Measurements from ENCODE around the gene ITFG2.
"Not testable (repeated sequence)": the region's sequence is repeated elsewhere in the genome, so short reads cannot be mapped to it uniquely, and the experiment has no call there.

ITFG2 gene

DNA sequence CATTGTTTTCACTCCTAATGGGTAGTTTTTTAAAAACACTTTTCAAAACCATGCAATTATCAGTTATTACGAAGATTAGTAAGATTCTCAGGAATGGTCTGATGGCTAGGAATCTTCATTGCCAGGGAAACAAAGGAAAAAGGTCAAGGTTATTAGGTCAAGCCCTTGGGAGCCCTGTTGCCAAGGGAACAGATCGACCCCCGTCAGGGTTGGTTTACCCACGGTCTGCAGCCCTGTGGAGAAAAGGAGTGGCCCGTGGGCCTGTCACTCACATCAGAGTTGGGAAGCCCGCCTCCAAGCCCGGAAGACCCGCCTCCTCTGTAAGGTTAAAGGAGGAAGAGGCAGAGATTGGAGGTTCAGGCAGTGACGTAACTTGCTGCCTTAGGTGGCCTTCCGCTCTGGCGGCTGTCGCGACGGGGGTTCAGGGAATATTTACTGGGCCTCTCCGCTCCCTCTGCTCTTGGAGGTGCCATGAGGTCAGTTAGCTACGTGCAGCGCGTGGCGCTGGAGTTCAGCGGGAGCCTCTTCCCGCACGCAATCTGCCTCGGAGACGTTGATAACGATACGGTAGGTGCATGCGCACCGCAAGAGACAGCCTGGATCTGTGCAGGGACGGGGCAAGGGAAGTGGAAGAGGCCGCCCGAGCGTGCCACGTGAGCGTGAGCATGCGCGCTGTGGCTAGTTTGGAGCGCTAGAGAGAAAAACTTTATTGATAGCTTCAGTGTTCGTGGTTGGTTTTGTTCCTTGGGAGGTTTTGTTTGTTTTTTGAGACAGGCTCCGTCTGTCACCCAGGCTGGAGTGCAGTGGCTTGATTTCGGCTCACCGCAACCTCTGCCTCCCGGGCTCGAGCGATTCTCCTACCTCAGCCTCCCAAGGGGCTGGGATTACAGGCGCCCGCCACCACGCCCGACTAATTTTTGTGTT, at the start of gene ITFG2:
ITFG2 (plus strand) TSS at position 379 of the 924 bp plus-strand sequence; CDS start at position 472, 93 bp downstream.
- DNase-seq, result peak; percentile 96 to 98

DNA sequence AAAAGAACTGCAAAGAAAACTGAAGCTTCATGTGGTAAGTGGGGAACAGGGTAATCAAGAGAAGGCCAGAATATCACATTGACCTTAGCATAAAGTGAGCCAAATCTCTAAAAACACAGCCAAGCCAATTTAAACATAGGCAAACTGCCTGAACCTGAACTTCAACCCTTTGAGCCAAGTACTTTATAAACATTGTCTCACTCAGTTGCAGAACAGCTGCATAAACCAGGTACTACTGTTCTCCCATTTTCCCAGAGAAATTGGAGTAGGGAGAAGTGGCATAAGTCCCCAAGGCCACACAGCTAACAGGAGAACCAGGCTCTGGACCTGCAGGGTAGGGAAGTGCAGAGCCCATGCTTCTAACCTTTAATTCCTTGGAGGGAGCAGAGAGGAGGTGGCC, 48.1 kb upstream of the ITFG2 start:
- DNase-seq, result no peak

DNA sequence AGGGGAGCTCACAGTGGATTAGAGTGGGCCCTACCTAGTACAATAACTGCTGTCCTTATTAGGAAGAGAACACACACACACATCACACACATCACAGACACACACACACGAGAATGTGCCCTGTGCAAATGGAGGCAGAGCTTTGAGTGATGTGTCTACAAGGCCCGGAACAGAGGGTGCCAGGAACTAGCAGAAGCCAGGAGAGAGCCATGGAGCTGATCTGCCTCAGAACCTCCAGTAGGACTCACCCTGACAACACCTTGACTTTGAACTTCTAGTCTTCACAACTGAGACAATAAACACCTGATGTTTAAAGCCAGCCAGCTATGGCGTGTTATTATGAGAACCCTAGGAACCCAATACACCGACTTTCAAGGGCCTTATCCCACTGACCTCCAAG, 47.4 kb upstream of the ITFG2 start:
- DNase-seq, result no peak

DNA sequence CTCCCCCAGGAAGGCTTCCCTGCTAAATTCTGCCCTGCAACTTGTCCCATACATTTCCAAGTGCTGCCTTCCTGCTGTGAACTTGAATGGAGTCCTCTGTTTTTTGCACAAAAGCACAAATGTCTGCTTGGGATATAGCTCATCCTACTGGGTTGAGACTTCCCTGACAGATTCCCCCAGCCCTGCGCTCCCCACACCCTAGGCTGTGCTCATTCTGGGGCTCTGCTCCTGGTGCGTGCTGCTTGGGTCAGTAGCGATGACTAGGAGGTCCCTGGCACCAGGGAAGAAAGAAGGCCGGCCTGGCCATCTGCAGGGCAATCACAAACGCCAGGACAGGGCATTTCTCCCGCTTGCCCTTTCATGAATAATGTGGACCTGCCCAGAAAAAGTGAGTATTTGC, 46.9 kb upstream of the ITFG2 start:
- DNase-seq, result no peak

DNA sequence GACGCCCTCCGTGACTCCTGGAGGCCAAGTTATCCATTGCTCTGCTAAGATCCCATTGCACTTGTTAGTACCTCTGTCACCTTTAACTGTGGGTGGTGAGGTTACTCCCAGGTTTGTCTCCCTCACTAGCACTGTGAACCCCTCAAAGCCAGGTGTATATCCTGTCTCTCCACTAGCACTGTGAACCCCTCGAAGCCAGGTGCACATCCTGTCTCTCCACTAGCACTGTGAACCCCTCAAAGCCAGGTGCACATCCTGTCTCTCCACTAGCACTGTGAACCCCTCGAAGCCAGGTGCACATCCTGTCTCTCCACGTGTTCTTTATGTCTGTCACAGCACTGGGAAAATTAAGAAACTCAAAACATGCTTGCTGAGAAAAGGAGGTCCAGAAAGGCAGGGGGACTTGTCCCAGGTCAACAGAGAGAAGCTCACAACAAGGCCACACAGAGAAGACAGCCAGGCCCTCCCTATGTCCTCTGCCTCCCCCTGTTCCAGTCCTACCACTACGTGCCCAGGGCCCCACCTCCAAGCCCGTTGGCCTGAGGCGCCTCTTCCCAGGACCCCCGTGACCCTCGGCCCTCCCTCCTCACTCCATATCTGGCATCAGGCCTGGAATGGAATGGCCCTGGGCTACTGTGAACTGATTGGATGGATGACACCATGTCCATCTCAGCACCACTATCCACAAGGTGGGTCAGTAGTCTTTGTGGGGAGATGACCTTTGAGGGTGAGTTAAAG, 44.1 kb upstream of the ITFG2 start:
- DNase-seq, result no peak

DNA sequence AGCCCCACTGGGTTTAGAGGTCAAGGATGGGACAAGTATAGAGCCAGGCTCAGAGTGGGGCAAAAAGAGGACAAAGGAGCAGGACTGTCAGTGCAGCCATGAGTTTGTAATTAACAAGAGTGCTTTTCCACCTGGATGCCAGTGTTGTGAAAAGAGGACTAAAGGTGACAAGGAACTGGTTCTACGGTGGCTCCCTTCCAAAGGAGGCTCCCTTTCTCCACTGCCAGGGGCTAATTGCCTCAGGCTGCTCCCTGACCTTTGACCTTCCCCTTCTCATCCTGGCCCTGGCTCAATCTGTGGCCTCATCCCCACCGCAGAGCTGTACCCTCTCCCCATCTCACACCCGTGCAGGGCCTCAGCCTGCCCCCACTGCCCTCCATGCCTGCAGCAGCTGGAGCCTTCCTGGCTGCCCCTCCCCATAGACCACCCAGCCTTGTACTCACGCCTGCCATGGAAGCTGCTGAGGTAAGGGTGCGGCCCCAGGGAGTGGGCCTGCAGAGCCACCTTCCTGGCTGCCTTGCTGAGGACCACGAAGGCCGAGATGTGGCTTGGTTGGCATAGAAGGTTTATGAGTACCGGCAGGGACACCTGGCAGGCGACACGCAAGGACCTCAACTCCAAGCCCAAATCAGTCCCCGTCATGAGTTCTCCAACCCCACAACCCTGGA, 42.5 kb upstream of the ITFG2 start:
- DNase-seq, result no peak

DNA sequence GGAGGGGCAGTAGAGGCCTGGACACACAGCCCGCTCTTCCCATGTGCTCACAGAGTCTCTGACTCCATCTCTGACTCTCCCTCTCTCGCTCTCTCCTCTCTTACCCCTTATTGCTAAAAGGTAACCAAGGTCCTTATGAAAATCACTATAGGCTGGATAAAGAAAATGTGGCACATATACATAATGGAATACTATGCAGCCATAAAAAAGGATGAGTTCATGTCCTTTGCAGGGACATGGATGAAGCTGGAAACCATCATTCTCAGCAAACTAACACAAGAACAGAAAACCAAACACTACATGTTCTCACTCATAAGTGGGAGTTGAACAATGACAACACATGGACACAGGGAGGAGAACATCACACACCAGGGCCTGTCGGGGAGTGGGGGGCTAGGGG, 41.9 kb upstream of the ITFG2 start:
- DNase-seq, result not testable (repeated sequence)

DNA sequence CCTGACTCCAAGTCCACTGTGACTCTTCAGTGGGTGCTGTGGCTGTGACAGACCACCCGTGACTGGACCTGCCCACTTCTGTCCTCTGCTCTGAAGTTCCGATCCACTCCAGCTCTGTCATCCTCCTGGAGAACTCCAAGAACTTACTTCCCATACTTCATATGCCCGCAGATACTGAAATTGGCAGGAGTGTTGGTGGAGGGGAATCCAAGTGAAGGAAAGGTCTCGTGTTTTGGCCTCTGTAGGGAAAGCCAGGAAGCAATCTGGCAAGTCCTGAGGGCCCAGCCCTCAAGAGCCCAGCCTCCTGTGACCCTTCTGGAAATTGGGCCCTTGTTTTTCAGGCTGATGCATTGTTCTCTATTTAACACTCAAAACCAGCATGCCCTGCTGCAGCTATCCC, 40.1 kb upstream of the ITFG2 start:
- no peak for DNase-seq

DNA sequence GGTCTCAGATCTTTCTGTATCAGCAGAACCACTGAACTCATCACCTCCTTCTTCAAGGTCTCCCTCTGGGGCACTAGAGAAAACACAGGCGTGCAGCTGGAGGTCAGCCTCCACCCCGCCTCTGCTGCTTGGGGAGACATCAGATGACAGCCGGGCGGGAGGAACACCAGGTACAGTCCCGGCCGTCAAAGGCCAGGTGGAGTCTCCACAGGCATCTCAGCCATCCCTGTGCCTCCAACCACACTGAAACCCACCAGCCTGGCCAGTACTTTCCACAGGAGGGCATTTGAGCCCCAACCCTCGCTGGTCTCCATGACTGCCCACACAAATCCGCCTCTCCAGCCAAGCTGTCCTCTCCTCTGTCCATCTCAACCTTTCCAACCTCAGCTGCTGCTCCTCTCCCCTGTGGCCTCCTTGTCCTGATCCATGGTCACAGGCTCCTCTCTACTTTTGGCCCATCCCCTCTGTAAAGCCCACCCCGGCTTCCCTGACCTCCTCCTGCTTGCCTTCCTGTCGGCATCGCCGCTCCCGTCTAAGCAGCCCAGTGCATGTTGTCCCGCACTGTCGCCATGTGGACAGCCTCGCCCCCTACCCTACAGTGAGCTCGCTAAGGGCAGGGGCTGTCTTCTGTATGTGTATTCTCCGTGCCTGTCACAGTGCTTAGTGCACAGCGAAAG, 39.1 kb upstream of the ITFG2 start:
- DNase-seq, result no peak

DNA sequence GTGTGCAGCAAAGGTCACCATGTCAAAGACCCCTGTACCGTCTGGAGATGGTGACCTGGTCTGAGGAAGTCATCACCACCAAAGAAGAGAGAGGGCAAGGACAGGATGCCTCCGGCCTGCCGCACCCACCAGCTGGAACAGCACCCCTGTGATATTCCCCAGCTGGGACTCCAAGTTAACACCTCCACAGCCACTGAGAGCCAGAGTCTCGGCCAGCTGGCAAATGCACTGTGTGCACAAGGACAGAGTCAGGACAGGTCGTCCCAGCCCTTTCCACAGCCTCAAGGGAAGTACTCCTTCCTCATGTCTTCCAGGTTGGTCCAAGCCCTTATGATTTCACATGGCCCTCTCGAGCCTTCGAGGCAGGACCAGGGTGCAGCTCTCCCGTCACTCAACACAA, 37.0 kb upstream of the ITFG2 start:
- no peak for DNase-seq

DNA sequence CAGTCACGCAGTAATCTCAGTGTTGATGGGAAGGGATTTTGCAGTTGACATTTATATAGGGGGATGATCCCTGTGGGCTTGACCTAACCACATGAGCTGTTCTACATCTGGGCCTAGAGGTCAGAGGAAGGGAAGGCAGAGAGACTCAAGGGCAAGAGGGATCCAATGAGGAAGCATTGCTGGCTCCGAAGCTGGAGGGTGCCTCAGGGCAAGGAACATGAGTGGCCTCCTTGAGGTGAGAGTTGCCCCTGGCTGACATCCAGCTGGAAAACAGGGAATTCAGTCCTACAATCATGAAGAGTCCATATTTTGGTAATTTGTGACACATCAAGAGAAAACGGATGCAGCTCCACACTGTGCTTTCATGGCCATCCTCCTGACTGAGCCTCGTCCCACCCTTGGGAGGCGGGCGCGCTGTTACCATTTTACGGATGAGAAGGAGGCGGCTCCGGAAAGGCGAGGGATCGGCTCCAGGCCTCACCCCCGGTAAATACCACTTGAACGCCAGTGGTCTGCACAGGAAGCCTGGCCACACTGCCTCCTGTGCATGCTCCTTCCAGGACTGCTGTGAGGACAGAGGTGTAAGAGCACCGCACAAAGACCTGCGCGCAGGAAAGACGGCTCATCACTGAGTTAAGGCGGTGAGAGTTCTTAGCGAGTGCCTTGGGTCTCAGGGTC, 36.2 kb upstream of the ITFG2 start:
- no peak for DNase-seq

DNA sequence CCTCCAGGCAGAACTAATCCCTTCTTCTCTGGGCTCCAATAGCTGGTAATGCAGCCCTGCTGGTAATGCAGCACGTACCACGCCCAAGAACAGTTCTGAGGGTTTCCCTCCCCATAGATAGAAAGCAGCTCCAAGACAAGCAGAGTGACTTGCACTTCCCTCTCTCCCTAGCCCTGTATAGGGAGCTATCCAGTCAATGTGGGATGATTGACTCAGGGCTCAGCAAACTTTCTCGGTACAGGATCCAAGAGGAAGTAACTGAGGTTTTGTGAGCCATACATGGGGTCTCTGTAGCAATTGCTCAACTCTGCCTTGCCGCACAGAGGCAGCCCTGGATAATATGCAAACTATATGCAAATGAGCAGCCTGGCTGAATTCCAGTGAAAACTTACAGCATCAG, 33.2 kb upstream of the ITFG2 start:
- no peak for DNase-seq

DNA sequence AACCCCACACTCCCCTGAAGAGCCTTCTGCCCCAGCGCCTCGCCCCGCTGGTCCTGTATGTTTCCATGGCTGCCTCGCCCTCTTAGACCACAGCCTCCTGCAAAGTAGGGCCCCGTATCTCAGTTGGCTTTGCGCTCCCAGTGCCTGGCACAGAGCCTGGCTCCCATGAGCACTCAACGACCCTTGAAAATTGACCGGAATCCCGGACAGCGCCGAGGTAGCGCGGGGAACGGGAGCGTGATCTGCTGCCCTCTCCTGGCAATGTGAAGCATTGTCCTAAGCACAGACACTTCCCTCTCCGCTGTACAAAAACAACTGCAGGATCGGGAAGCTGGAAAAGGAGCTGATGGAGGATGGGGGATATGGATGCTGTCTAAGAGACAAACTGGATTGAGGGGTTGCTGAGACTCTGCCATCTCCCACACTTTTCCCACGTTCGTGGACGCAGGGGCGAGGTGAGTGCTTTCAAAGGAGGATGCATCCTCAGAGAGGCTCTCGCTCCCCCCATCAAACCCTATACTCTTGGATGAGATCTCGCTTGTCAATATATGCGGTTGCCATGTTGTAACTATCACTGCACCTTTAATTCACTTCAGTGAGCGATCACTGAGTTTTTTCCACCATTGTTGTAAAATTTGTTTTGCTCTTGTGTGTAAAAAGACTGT, 28.4 kb upstream of the ITFG2 start:
- DNase-seq, result peak; percentile 19 to 29

DNA sequence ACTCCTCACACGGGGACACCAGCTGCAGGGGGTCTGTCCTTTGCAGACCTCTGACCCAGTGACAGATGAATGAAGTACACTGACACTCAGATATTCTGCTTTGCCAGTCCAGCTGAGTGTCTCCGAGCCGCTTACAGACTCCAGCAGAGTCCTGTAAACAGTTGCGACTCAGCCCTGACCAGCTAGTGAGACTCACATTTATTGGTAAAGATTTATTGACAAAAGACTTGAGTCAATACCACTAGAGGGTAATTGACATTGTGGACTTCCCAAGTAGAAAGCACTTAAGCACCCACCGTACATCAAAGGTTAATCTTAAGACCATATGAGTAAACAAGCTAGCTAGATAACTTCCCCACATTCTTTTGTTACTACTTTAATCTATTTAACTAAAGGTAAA, 27.5 kb upstream of the ITFG2 start:
- DNase-seq, result no peak

DNA sequence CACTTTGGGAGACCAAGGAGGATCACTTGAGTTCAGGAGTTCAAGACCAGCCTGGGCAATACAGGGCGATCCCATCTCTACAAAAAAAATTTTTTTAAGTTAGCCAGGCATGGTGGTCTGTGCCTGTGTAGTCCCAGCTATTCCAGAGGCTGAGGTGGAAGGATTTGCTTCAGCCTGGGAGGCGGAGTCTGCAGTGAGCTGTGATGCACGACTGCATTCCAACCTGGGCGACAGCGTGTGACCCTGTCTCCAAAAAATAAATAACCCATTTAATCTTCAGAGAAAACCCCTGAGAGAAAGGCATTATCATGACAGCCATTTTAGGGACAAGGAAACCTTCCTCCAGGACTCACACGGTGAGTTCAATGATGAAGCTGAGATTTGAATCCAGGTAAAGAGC, 21.4 kb upstream of the ITFG2 start:
- no peak for DNase-seq

DNA sequence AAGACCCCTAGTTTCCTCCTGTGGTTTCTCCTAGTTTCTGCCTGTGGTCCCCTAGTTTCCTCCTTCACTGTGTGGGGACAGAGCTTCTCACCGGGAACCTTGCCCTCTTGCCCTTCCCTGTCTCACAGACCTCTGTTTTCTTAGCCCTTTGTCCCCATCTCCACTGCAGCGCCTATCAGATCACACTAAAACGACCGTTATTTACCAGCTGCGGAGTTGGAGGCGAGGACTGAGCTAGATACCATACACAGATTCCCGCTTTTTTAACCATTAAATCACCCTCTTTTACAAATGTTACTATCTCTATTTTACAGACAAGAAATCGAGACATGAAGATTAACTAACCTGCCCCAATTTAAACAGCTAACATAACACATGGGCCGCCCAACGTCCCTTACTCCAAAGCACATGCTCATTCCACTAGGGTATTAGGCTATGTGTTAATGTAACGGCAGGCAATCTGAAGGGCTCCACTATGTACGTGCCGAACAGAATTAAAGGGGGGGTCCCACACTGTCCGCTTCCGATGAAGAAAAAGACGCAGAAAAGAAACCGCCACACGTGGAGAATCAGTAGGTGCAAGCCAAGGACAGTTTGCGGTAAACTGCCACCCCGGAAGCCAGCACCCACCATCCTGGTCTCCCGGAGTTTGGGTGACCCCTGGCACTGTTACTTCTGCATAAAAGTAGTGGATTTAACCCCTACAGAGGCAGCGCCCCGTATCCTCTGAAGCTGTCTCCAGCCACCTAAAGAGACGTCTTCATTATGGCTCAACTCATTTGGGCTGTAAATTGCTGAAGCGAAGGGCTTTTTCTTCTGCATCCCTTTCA, 19.6 kb upstream of the ITFG2 start:
- no peak for DNase-seq

DNA sequence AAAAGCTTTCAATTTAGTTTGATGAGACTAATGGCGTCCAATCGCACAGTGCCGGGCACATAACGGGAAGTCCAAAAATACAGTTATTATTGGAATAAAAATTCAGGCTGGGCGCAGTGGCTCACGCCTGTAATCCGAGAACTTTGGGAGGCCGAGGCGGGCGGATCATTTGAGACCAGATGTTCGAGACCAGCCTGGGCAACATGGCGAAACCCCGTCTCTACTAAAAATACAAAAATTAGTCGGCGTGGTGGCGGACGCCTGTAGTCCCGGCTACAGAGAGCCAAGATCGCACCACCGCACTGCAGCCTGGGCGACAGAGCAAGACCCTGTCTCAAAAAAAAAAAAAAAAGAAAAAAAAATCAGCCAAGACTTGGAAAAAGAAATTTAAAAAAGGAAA, 18.9 kb upstream of the ITFG2 start:
- no peak for DNase-seq

DNA sequence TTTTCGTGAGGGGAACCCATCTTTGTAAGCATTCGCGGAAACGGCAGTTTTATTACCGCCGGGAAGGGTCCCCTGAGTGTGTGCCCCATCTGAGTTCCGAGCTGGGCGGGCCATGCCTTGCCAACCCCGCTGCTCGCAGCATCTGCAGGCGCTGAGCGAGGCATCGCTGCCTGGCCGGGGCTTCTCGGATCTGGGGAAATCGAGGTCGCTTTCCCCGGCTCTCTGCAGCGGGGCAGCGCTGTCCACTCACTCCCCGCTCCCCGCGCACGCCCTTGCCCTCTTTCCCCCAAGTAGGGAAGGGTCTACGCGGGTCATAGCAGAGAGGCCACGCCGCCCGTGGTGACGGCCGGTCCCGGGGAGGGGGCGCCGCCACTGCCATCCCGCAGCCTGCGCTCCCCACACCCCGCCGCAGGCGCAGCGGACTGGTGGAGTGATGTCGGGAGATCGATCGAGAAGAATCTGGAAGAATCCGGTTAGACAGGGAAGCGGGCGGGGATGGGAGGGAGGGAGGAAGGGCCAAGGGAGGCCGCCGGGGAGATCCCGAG, 18.2 kb upstream of the ITFG2 start:
- DNase-seq, result no peak

DNA sequence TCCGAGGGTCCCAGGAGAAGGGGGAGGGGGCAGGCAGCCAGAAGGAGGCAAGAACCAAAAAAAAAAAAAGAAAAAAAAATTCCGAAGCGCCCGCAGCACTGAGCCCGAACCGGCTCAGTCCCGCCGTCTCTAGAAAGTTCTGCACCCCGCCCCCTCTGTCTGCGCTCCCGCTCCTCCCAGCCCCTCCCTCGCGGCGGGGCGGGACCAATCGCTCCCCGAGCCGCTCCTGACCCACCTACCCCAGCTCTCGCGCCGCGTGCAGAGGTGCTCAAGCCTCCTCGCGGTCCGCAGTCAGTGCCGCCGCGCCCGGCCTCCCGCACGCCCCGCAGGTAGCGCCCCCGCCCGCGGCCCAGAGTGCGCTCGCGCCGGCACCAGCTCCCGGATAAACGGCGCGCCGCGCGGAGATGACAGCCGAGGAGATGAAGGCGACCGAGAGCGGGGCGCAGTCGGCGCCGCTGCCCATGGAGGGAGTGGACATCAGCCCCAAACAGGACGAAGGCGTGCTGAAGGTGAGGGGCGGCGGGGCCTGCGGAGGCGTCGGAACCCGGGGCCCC, 17.7 kb upstream of the ITFG2 start, which contains the start of gene FKBP4:
FKBP4 (plus strand) TSS at position 235 of the 554 bp plus-strand sequence; CDS start at position 405, 170 bp downstream.
- peak; percentile 62 to 77 for DNase-seq

Measured in AML-193 (cell line).